ENCODE data around the gene CEP152.
"Not testable (repeated sequence)": the region's sequence is repeated elsewhere in the genome, so short reads cannot be mapped to it uniquely, and the experiment has no call there.

CEP152 gene, protein sequence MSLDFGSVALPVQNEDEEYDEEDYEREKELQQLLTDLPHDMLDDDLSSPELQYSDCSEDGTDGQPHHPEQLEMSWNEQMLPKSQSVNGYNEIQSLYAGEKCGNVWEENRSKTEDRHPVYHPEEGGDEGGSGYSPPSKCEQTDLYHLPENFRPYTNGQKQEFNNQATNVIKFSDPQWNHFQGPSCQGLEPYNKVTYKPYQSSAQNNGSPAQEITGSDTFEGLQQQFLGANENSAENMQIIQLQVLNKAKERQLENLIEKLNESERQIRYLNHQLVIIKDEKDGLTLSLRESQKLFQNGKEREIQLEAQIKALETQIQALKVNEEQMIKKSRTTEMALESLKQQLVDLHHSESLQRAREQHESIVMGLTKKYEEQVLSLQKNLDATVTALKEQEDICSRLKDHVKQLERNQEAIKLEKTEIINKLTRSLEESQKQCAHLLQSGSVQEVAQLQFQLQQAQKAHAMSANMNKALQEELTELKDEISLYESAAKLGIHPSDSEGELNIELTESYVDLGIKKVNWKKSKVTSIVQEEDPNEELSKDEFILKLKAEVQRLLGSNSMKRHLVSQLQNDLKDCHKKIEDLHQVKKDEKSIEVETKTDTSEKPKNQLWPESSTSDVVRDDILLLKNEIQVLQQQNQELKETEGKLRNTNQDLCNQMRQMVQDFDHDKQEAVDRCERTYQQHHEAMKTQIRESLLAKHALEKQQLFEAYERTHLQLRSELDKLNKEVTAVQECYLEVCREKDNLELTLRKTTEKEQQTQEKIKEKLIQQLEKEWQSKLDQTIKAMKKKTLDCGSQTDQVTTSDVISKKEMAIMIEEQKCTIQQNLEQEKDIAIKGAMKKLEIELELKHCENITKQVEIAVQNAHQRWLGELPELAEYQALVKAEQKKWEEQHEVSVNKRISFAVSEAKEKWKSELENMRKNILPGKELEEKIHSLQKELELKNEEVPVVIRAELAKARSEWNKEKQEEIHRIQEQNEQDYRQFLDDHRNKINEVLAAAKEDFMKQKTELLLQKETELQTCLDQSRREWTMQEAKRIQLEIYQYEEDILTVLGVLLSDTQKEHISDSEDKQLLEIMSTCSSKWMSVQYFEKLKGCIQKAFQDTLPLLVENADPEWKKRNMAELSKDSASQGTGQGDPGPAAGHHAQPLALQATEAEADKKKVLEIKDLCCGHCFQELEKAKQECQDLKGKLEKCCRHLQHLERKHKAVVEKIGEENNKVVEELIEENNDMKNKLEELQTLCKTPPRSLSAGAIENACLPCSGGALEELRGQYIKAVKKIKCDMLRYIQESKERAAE (N-terminal part only)
- 5.5 to 29.6 (median 14.3) reads per million in 17 experiments for total RNA-seq

DNA sequence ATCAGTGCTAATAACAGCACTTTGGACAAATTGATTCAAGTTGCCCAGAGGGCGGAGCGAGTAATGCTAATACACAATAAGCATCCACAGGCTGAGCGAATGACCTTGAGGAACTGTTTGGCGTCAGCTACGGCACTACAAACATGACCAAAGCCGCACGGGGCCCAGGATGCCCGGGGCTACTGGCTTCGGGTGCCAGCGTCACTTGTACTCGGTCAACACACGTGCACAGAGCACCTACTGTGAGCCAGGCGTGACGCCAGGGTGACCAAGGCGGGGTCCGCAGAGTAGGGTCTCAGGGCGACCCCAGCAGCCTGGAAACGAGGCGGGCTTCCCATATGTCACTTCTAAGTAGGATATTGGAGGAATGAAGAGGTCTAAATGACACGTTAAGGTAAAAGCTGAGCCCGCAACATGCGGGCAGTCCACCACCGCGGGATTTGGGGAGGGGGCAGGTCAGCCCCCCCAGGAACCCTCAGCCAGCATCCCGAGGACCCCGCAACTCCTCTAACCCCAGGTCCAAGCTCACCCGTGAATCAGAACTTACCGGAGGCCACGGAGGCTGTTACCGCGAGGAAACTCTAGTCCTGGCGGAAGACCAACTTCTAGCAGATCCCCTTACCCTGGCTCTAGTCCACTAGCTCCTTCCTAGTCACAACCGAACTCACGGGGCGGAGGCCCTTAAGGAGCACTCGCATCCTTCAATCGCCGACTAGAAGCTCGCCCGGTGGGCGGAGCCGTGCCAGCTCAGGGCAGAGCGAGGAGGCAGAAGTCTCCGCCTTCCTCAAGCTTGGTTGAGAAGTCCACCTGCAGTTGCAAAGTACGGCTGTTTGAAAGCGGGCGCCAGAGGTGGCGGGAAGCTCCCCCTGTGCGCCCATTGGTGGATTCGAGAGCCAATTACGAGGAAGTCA, at the start of gene CEP152:
Gene CEP152 (minus strand): TSS at position 656 of the 911 bp plus-strand sequence. CDS start 5,420 bp downstream, outside the sequence.
- peak; percentile 99 for DNase-seq

DNA sequence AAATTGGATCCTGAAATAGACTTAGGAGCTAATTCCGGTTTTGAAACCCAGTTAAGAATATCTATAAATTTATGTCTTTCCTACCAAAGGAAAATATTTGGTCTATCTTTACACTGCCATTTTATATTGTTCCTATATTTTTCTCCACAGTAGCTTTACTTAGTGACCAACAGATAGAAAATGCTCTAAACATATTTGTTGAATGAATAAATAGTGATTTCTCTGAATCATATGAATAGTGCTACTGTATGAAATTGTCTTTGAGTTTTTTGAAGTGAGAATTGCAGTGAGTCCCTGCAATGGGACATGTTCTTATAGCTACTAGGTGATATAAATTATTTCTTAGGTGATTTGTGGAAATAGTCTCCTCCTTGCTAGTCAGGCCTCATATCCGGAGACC, 48.6 kb upstream of the CEP152 start:
- DNase-seq, result no peak

DNA sequence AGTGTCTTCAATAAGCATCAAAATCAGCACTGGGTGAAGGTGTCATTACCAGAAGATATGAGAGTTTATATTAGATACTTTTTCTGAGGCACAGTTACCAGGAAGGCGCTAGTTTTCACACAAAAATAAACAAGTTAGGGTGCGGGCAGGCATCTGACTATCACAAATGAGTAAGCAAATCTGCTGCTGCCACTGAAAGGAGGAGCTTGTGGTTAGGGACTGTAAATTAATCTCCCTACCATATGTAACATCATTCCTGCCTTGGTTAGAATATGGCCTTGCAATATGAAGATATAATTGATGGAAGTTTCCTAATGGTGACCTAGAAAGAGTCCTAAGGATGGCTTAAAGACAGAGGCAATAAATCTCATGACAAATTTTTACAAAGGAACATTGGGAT, 47.5 kb upstream of the CEP152 start:
- no peak for DNase-seq

DNA sequence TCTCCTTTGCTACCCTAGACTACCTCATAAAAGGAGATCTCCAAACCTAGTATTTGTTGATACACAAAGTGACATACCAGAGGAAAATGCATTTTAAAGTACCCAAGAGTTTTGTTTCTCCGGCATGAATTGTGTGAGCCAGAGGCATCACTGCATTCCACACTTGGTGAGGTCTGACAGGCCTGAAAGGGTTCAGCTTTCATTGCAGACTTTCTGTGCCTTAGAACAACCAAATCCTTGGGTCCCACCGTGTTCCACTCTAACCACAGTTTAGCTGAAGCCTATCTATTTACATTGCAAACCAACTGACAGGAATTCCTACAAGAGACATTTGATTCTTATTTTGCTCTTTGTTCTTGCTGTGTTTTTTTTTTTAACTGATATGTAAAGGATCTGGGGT, 46.1 kb upstream of the CEP152 start:
- DNase-seq, result no peak

DNA sequence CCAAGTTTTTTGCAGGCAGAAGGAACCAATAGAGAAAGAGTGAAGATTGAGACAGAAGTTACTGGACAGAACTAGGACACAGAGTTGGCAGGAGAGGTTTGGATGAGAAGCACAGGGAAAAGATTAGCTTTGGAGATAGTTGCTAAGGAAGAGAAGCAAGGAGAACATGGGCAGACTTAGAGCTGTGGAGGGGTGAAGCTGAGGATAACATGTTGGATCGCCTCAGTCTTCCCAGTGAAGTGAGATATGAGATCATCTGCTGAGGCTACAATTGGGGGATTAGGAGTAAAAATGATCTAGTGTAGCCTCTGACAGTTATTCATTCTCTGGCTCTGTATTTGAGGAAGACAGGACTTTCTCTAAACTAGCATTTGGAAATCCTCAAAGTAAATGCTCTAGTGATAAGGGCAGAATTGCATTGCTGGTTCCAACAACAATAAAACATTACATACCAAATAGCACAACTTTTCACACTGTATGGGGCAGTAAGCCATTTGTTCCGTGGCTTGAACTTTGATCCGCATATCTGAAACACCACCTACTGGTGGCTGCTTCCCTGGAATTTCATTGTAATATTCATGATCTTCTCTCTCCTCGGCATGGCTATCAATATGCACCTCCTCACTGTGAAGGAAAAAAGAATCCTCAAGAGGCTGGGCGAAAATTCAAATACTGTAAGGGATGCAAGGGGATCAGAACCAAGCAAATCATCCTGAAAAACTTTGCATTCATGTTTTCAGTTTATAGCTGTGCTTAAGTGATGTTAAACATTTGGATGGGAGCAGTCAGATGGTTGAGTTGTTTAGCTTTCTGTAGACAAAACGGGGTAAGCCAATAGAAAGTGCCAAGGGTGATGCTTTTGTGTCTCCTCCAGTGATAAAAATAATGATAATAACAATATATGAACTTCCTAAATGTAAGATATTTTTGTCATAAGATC, 44.9 kb upstream of the CEP152 start:
- peak in 1 of 4 experiments; percentile 5 for DNase-seq

DNA sequence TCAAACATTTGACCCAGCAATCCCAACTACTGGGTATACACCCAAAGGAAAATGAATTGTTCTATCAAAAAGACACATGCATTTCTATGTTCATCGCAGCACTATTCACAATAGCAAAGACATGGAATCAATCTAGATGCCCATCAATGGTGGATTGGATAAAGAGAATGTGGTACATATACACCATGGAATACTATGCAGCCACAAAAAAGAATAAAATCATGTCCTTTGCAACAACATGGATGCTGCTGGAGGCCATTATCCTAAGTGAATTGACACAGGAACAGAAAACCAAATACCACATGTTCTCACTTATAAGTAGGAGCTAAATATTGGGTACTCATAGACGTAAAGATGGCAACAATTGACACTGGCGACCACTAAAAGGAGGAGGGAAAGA, 43.6 kb upstream of the CEP152 start:
- not testable (repeated sequence) for DNase-seq

DNA sequence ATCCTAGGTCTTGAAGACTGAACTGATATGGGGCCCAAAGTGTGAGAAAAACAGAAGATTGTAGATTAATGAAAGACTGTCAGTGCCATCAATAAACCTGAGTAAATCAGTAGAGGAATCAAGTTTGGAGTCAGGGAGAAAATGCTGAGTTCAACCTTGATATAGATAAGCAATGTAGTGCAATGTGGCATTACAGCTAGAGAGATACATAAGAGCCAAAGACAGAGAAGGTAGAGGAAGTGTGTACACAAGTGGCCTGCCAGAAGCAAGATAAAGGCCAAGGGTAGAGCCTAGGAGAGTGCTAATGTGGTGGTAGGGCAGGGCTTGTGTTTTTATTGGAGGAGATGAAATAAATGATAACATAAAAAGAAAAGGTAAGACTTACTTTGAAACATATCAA, 41.1 kb upstream of the CEP152 start:
- DNase-seq, result no peak

DNA sequence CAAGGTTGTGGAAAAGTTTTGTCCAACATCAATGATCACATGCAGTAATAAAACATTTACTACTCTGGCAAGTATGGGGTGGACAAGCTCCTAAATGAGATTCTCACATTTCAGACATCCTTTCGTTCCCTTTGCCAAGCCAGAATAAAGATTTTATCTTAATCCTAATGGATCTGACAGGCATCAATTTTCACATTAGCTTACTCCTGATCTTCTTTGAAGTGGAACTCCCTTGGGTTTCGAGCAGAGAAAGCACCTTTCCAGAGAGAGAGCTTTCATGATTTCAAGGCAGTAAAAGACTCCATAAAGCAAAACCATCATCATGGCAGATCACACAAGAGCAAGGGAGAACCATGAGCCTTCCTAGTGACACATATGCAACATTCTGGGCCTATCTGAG, 39.8 kb upstream of the CEP152 start:
- DNase-seq, result no peak

DNA sequence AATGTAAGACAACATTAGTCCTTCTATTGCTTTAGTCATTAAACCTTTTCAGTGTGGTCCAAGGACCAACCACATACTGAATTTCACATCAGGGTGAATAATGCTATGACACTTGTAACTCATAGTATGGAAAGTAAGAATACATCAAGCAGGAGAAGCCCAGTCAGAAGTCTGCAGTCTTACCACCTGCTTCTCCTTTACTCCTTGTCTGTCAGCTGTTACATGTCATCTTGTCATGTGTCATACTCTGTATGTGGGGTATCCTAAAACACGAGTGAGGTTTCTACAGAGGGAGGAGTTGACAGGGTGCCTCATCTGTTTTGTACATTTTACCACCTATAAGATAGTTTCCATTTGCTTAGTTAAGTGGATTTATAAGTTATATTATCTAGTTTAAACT, 34.3 kb upstream of the CEP152 start:
- DNase-seq, result no peak

DNA sequence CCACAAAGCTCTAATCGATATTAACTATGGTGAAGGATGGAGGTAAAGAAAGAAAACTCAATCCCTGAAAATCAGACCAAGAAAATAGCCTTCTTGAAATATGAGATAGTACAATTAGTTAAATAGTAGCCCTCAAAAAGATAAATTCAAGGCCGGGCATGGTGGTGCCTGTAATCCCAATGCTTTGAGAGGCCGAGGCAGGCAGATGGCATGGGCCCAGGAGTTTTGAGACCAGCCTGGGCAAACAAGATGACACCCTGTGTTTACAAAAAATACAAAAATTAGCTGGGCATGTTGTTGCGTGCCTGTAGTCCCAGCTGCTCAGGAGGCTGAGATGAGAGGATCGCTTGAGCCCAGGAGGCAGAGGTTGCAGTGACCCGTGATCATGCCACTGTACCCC, 31.6 kb upstream of the CEP152 start:
- no peak for DNase-seq

DNA sequence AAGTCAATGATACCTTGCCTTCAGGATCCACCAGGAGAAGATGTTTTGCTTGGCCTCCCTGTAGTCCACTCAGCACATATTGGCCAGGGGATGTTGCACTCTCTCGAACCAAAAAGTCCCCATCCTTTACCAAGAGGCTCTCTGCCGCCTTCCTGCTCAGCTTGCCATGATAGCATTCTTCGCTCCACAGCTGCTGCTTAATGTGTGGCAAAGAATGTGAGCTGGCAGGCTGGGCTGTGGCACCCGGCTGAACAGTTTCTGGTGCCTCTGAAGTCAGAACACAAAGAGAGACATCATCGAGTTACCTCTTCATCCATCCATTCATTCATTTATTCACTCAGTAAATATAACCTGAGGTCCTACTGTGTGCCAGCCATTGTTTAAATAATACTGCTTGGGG, 23.9 kb upstream of the CEP152 start:
- DNase-seq, result no peak

DNA sequence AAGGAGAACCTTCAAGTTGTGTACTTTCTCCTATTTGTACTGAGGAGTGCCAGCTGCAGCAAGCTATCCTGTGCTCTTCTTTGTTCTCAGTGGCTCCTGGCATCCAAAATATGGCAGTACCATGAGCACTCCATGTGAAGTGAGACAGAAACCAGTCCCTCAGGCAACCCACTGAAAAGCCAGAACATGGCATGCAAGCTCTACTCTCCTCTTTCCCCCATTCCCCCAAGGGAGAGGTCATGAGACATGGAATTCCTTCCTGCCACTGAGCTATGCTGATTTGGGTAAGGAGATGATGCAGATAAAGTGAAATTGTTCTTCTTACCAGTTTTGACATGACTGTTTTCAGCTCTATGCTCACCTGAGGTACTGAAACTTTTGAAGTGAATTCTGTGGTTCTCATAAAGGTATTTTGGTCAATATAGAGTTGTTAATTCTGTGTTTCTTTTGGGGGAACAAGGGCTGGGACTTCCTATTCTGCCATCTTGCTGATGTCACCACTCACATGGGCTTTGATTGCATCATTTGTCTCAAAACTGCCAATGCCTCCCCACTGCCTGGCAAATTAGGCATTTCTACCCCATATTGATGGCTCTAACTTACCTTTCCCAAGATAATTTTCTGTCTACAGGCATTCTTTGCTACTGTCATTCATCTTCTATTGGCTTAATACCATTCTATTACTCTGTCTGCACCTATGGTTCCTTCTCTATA, 22.8 kb upstream of the CEP152 start:
- DNase-seq, result no peak

DNA sequence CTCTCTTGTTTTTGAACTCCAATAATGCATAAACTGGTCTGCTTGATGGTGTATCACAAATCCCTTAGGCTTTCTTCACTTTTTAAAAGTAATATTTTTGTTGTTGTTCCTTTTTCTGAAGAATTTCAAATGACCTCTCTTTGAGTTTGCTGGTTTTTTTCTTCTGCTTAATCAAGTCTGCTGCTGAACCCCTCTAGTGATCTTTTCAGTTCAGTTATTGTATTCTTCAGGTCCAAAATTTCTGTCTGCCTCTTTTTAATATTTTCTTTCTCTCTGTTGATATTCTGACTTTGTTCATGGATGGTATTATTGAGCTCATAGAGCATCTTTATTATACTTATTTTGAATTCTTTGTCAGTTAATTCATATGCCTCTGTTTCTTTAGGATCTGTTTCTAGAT, 21.8 kb upstream of the CEP152 start:
- DNase-seq, result no peak

DNA sequence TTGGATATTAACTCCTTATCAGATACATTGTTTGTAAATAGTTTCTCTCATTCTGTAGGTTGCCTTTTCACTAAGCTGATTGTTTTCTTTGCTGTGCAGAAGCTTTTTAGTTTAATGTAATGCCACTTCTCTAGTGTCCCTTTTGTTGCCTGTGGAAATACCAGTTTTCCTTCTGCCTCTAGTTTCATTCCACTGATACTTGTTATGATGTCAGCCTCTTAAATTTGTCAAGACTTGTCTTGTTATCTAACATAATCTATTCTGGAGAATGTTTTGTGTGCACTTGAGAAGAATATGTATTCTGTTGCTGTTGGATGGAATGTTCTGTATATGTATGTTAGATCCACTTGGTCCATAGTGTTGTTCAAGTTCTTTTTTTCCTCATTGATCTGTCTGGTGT, 18.0 kb upstream of the CEP152 start:
- DNase-seq, result no peak

DNA sequence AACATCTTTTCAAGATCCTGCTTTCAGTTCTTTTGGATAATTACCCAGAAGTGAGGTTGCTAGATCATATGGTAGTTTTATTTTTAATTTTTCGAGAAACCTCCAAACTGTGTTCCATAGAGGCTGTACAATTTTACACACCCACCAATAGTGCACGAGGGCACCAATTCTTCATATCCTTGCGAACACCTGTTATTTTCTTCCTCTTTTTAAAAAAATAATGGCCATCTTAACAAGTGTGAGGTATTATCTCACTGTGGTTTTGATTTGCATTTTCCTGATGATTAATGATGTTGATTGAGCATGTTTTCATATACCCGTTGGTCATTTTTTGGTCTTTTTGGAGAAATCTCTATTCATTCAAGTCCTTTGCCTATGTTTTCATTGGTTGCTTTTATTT, 17.6 kb upstream of the CEP152 start:
- DNase-seq, result no peak

DNA sequence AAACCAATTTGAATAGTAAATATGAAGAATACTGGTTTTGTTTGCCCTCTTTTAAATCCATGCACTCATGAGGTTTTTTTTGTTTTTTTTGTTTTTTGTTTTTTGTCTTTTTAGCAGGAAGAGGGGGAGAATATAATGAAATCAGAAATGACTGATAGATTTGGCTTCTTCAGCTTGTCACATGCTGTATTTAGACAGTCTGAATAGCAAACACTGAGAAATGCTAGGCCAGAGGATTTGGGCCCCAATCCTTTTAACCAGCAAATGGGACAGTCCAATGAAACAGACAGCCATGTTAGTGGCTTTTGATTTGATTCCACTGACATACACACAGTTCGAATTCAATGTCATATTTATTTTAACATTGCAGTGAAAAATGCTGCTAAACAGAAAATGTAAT, 14.2 kb upstream of the CEP152 start:
- no peak for DNase-seq

DNA sequence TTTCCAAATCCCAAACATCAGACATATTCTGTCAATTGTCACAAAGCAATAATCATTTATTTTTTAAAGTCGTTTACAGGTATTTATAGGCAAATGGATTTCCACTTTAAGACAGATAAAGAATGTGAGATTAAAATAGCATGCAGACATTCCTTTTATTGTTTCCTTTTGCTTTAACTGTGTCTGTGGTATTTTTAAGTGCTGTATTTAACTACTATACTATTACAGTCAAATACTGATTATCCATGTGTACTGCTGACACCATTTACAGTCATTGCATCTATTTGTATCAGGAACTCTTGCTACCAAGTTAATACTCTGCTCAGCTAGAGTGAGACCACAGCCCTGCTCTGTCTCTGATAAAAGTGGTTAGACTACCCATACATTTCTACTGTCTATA, 12.8 kb upstream of the CEP152 start:
- no peak for DNase-seq

DNA sequence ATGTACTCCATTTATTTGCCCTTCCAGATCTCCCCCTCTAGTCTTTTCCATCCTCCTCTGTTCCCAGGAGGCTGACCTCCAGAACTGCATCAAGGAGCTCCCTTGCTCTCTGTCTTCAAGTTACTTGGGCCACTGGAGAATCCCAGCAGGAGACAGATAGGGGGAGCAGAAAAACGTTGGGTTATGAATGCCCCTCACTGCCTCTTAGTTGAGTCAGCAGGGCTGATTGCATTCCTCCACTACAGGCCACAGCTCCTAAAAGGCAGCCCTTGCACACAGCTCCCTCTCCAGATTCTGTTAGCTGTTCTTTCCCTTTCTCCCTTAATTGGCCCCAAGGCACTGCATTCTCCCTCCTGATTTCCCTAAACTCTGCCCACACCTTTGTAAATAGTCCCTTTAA, 12.4 kb upstream of the CEP152 start:
- DNase-seq, result no peak

DNA sequence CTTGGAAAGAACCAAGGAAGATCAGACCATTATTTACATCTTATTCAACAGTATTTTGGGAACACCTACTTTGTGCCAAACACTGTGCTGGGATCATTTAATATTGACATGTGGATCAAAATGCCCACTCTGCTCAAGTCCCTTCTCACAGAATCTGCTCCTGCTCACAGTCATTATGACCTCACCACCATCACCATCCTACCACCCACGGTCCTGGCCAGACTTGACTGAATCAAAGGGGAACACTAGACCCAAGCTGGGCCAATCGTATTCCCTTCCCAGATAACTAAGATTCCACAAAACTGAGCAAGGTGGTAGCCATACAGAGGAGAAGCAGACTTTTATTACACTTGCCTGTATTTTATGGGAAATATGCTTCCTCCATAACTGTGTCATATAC, 3.4 kb upstream of the CEP152 start:
- DNase-seq, result peak; percentile 44 to 66 (median 57)

Data from suppressor macrophage (primary cell).